Neutrophil (primary cell): ENCODE measurements around the gene CD247.

Experiments
- H3K27ac ChIP-seq: fragments of 200-600 bp; sonication (generic); 2 replicates; pipeline ENCODE4 v1.5.1; 2016; ENCODE audit warnings: mild to moderate bottlenecking, moderate library complexity
- H3K27me3 ChIP-seq: fragments of 200-600 bp; sonication (generic); 2 replicates; pipeline ENCODE4 v1.6.0; 2016; ENCODE audit warnings: mild to moderate bottlenecking
- H3K36me3 ChIP-seq: fragments of 200-600 bp; sonication (generic); 2 replicates; pipeline ENCODE4 v1.5.1; 2017
- H3K4me1 ChIP-seq, 2 experiments: fragments of 200-600 bp in 1 of 2; sonication (generic) in 1 of 2; 1 replicate in 1 of 2; 2 replicates in 1 of 2; pipeline versions ENCODE4 v1.5.1 to v1.6.1; 2013 to 2016; ENCODE audit warnings: low read depth in 1 of 2, low read length in 1 of 2, mild to moderate bottlenecking in 1 of 2, moderate library complexity in 1 of 2; ENCODE audit not compliant: control insufficient read depth in 1 of 2, insufficient read depth in 1 of 2
- H3K4me3 ChIP-seq, 2 experiments: fragments of 200-600 bp in 1 of 2; sonication (generic) in 1 of 2; 1 replicate in 1 of 2; 2 replicates in 1 of 2; pipeline ENCODE4 v1.5.1; 2013 to 2016; ENCODE audit warnings: low read depth in 1 of 2, low read length in 1 of 2, mild to moderate bottlenecking in 1 of 2, moderate library complexity in 1 of 2
- H3K9me3 ChIP-seq: fragments of 200-600 bp; sonication (generic); 2 replicates; pipeline ENCODE4 v1.5.1; 2016
- CTCF ChIP-seq: fragments of 200-600 bp; sonication (generic); IDR thresholded peaks from 2 replicates; pipeline ENCODE4 v1.5.1; 2016; ENCODE audit warnings: antibody characterized with exemption

The CD247 gene

GRCh38 chr1:167514288-167514687 is 4.0 kb downstream of the CD247 start:
- Histone ChIP-seq H3K4me3 (no peak overlapping the region), H3K36me3 (no peaks in the 10 kb centered on the region), H3K9me3 (no peaks in the 10 kb centered on the region), H3K27me3 (peaks cover 7% of the 10 kb centered on the region), H3K27ac (no peak overlapping the region), H3K4me1 (no peaks in the 10 kb centered on the region)
- TF ChIP-seq CTCF: no peak

DNA sequence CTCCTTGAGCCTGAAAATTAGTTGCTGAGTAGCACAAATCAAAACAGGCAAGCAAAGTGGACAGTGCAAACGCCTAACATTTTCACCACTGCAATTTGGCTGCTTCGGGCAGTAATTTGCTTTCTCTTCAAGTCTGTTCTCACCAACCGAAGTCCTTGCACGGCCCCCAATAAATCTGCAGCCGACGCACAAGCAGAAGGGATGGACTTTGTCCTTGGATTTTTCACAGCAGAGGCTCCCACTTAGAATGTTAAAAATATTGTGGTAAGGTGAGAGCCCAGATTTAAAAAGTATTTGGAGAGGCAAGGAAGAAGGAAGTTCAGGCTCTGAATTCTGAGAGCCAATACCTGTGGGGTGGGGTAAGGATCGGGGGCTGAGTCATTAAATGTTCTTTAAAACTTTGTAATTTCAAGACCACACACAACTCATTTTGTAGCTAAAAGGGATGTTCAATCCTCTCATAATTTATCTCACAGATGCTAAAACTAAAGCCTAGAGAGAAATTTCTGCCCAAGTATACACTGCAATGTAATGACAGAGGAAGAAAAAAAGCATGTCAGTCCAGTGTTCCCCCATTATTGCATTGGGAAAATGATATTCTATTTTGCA is 6.2 kb downstream of the CD247 start:
- Histone ChIP-seq H3K27ac (no peak overlapping the region), H3K4me1 (no peaks in the 10 kb centered on the region), H3K9me3 (no peaks in the 10 kb centered on the region), H3K36me3 (no peaks in the 10 kb centered on the region), H3K27me3 (peaks cover 7% of the 10 kb centered on the region), H3K4me3 (no peak overlapping the region)
- TF ChIP-seq CTCF: no peak

DNA sequence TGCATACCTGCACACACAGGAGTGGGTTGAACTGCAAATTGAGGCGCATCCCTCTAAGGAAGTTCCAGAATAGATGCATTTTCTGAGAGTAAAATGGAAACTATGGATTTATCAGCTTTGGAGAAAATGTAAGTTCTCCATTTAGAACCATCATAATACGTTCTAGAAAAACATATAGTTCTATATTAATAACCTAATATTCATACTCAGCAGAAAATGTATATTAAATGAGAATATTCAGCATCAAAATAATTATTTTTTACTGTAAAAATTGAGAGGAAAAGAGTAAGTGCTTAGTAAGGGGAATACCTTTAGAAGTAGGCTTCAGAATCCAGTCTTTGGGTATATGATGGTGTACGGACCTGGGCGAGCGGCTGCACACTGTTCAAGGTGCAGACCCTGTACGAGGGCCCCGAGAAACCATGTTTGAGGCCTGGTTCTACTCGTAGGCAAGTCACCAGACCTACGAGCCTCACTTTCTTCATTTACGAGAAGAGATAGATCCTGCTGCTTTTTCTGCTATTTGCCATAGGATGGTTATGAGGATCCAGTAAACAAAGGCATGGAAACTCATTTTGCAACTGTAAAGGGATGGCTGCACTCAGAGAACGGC is 6.8 kb downstream of the CD247 start:
- Histone ChIP-seq H3K27ac (no peak overlapping the region), H3K27me3 (peaks cover 7% of the 10 kb centered on the region), H3K4me3 (no peak overlapping the region), H3K9me3 (no peaks in the 10 kb centered on the region), H3K4me1 (no peaks in the 10 kb centered on the region), H3K36me3 (no peaks in the 10 kb centered on the region)
- no peak for TF ChIP-seq CTCF

DNA sequence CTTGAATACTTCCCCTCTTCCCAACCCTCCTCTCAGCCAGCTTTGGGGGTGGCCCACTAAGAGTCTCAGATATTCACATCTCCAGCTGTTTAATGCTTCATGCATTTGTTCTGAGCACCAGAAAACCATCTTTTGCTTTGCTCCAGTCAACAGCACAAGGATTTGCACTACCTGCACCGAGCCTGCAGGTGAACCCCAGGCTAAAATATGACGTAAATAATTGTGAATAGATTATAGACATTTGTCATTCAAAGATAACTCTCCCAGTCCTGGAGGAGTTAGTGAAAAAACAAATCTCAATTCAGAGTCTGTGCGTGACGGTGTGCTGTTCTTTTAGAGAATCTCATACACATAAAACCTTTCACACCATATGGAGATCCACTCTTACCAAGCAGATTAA is 7.4 kb downstream of the CD247 start:
- Histone ChIP-seq H3K4me3 (no peak overlapping the region), H3K27me3 (peaks cover 7% of the 10 kb centered on the region), H3K36me3 (no peaks in the 10 kb centered on the region), H3K27ac (no peak overlapping the region), H3K4me1 (no peaks in the 10 kb centered on the region), H3K9me3 (no peaks in the 10 kb centered on the region)
- no peak for TF ChIP-seq CTCF

- Histone ChIP-seq H3K27me3 (peaks cover 7% of the 10 kb centered on the region), H3K27ac (no peak overlapping the region), H3K4me1 (no peaks in the 10 kb centered on the region), H3K36me3 (no peaks in the 10 kb centered on the region), H3K4me3 (no peak overlapping the region), H3K9me3 (no peaks in the 10 kb centered on the region)
- TF ChIP-seq CTCF: no peak
Observed at GRCh38 chr1:167510244-167510643, 8.1 kb downstream of the CD247 start.
